HG03025 (cell line): Measurements from ENCODE around the gene CT55.
"Not testable (repeated sequence)": the region's sequence is repeated elsewhere in the genome, so short reads cannot be mapped to it uniquely, and the experiment has no call there.

Source experiments
- ATAC-seq: cut with Tn5 transposase; IDR thresholded peaks from one replicate; pipeline ENCODE4 v1.9.1; 2021; ENCODE audit warnings: mild to moderate bottlenecking, moderate library complexity; ENCODE audit not compliant: unreplicated experiment, low FRiP score

Gene CT55

GRCh38 chrX:135170877-135171519, at the start of gene CT55:
TSS of gene CT55 (minus strand) at chrX:135171398. CDS start at chrX:135171171, 227 bp downstream.
- no peak for ATAC-seq

GRCh38 chrX:135213200-135213844, 42.1 kb upstream of the CT55 start:
- ATAC-seq = no peak

- ATAC-seq = not testable (repeated sequence)
Measured at GRCh38 chrX:135206427-135206826, 35.2 kb upstream of the CT55 start.

- ATAC-seq = no peak
Measured at GRCh38 chrX:135200297-135200696, 29.1 kb upstream of the CT55 start.

GRCh38 chrX:135194684-135195083, 23.5 kb upstream of the CT55 start:
- no peak for ATAC-seq

GRCh38 chrX:135193740-135194139, 22.5 kb upstream of the CT55 start:
- ATAC-seq = no peak

- no peak for ATAC-seq
Measured at GRCh38 chrX:135191838-135192237, 20.6 kb upstream of the CT55 start.

GRCh38 chrX:135185795-135186443, 14.7 kb upstream of the CT55 start:
- ATAC-seq = peak; percentile 77

GRCh38 chrX:135178636-135179035, 7.4 kb upstream of the CT55 start:
- ATAC-seq = no peak

GRCh38 chrX:135170468-135170867, 730 bp downstream of the CT55 start:
- no peak for ATAC-seq

- ATAC-seq = not testable (repeated sequence)
Measured at GRCh38 chrX:135169534-135169933, 1.7 kb downstream of the CT55 start.

GRCh38 chrX:135168486-135168885, 2.7 kb downstream of the CT55 start:
- ATAC-seq = no peak

GRCh38 chrX:135154688-135155087, 16.5 kb downstream of the CT55 start:
- not testable (repeated sequence) for ATAC-seq

GRCh38 chrX:135126145-135126544, 45.1 kb downstream of the CT55 start:
- not testable (repeated sequence) for ATAC-seq

GRCh38 chrX:135120056-135120576, 51.1 kb downstream of the CT55 start, which contains the start of gene ETDB:
TSS of gene ETDB (minus strand) at chrX:135120526. CDS start at chrX:135119261, 1,265 bp downstream.
- ATAC-seq = not testable (repeated sequence)

GRCh38 chrX:135116064-135116463, 55.1 kb downstream of the CT55 start:
- ATAC-seq = not testable (repeated sequence)

- ATAC-seq = peak; percentile 85
Measured at GRCh38 chrX:135114392-135114791, 56.8 kb downstream of the CT55 start.

GRCh38 chrX:135112743-135113142, 58.5 kb downstream of the CT55 start:
- ATAC-seq = no peak

- peak; percentile 65 for ATAC-seq
Measured at GRCh38 chrX:135112096-135112729, 59.0 kb downstream of the CT55 start.

GRCh38 chrX:135109554-135109953, 61.6 kb downstream of the CT55 start:
- ATAC-seq = no peak
